Activated naive CD8-positive, alpha-beta T cell treated with anti-CD3 and anti-CD28 coated beads for 36 hours (primary cell): ENCODE measurements around the gene DNAJB6. TPM values are rescaled to one million over a fixed set of nuclear protein-coding genes. Genes with fewer than 3 reads are reported as not detected.

ENCODE experiments used
- DNase-seq: peaks from one replicate; pipeline ENCODE4 v3.0.0; 2021
- H3K27ac Mint-ChIP-seq: one replicate; pipeline ENCODE4 v1.8.0; 2022; ENCODE audit warnings: mild to moderate bottlenecking, moderate library complexity, mixed read lengths
- H3K27me3 Mint-ChIP-seq: one replicate; pipeline ENCODE4 v1.8.0; 2022; ENCODE audit warnings: mild to moderate bottlenecking, mixed read lengths
- H3K36me3 Mint-ChIP-seq: one replicate; pipeline ENCODE4 v1.8.0; 2021; ENCODE audit warnings: mild to moderate bottlenecking, mixed read lengths
- H3K4me1 Mint-ChIP-seq: one replicate; pipeline ENCODE4 v1.8.0; 2021; ENCODE audit warnings: mixed read lengths
- H3K4me3 Mint-ChIP-seq: one replicate; pipeline ENCODE4 v1.8.0; 2022; ENCODE audit warnings: mild to moderate bottlenecking, moderate library complexity, mixed read lengths
- H3K9me3 Mint-ChIP-seq: one replicate; pipeline ENCODE4 v1.8.0; 2022; ENCODE audit warnings: mixed read lengths
- total RNA-seq, 2 experiments: library from RNA; stranded (reverse); gene quantifications; one replicate each; pipeline ENCODE4 v1.2.3, GENCODE V29; 2021

Gene DNAJB6
- total RNA-seq, 2 experiments from 2014 or later = 77.5 to 78.0 TPM

DNA sequence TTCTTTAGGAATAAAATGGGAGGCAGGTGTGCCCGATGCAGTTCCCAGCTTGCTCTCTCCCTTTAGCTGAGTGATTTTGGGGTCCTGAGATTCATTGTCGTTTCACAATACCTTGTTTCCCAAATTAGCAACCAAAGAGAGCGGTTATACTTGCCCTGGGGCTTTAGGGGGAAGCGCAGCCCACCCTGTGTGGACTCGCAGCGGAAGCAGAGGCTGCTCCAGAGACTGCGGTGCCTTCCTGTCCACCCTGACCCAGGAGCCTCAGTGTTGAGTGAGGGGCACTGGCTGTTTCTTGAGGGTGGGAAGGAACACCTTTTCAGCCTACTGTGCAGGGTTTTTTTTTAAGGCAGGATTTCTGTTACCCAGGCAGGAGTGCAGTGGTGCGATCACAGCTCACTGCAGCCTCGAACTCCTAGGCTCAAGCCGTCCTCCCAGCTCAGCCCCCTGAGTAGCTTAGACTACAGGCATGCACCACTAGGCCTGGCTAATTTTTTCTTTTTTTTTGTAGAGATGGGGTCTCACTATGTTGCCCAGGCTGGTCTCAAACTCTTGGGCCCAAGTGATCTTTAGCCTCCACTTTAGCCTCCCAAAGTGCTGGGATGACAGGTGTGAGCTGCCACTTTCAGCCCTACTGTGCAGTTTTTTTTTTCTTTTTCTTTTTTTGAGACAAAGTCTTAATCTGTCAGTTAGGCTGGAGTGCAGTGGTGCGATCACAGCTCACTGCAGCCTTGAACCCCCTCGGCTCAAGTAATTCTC is 67.0 kb downstream of the DNAJB6 start:
- Mint-ChIP-seq H3K36me3 (peaks cover 15% of the 10 kb centered on the region), H3K4me3 (no peak overlapping the region), H3K4me1 (peaks cover 6% of the 10 kb centered on the region), H3K27ac (no peak overlapping the region), H3K9me3 (no peaks in the 10 kb centered on the region), H3K27me3 (no peaks in the 10 kb centered on the region)
- DNase-seq = no peak

DNA sequence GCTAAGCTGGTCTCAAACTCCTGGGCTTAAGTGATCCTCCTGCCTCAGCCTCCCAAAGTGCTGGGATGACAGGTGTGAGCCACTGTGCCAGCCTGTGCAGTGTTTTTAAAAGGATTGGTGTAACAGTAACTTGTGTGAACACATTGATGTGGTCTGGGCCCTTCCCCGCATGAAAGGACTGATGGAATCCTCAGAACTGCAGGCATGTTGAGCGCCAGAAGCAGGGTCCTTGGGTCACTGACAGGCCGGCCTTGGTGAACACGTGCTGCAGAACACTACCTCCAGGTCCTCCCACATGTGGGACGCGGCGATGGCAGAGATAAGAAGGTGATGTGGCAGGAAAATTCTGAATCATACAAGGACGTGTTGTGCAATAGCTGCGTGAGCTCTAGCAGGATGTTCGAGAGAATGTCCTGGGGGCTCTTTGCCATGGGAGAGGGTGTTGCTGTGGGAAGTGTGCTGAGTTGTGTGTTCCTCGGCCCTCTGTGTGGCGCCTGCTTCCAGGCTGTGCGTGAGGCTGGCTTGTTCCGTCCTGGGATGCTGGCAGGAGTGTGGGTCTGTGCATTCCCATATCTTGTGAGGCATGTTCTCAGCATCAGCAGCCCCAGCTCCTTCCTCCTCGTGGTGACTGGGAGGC is 68.2 kb downstream of the DNAJB6 start:
- peak overlapping the region; percentile 56 for H3K27ac Mint-ChIP-seq
- peak; percentile 26 for DNase-seq
- H3K36me3 Mint-ChIP-seq = peaks cover 10% of the 10 kb centered on the region

GRCh38 chr7:157405501-157405900 is 68.7 kb downstream of the DNAJB6 start:
- Mint-ChIP-seq H3K9me3 (no peaks in the 10 kb centered on the region), H3K27ac (no peak overlapping the region), H3K4me3 (no peak overlapping the region), H3K27me3 (no peaks in the 10 kb centered on the region), H3K4me1 (peaks cover 6% of the 10 kb centered on the region), H3K36me3 (peaks cover 7% of the 10 kb centered on the region)
- DNase-seq = no peak

More for the DNA sequence above, 68.2 kb downstream of the DNAJB6 start:
- no peaks in the 10 kb centered on the region for H3K9me3 Mint-ChIP-seq
- H3K27me3 Mint-ChIP-seq = no peaks in the 10 kb centered on the region
- H3K4me1 Mint-ChIP-seq = peaks cover 6% of the 10 kb centered on the region
- no peak overlapping the region for H3K4me3 Mint-ChIP-seq

DNA sequence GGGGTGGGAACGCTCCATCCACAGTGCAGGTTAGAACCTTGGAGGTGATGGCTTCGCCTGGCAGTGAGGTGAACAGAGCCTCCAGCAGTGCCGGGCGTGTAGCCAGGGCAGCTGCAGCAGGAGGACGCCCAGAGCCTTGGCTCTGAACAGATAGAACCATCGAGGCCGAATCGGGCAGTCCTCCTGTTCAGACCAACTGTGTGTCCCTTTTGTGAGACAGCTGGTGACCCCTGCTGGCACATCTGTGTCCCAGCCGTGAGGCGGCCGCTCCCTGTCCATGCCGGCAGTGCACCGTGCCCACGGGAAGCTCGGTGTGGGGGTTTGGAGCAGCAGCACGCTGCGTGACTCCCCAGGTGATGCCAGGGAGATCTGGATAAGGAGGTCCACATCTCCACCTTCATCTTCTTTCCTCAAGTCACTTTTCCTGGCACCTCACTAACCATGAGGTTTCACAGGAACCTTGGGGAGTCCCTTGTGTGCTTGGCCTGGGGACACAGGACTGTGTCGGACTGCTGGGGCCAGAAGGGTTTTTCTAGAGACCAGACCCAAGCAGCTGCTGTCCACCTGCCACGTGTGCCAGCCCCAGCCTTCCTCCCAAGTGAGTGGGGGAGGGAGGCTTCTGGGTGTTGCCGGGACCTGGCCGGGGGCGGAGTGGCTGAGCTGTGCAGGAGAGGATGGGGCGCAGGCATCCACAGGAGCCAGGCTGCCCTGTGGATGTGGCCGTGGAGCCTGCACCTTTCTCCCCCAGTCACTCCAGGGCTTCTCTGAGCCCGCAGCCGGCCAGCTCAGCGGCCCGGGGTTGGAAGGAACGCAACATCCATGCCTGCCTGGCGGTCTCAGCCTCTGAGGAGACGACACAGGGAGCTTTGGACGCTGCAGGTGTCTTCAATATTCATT is 69.4 kb downstream of the DNAJB6 start:
- Mint-ChIP-seq H3K27ac (no peak overlapping the region), H3K9me3 (no peaks in the 10 kb centered on the region), H3K36me3 (peaks cover 5% of the 10 kb centered on the region), H3K4me1 (peaks cover 6% of the 10 kb centered on the region), H3K27me3 (no peaks in the 10 kb centered on the region), H3K4me3 (no peak overlapping the region)
- no peak for DNase-seq

DNA sequence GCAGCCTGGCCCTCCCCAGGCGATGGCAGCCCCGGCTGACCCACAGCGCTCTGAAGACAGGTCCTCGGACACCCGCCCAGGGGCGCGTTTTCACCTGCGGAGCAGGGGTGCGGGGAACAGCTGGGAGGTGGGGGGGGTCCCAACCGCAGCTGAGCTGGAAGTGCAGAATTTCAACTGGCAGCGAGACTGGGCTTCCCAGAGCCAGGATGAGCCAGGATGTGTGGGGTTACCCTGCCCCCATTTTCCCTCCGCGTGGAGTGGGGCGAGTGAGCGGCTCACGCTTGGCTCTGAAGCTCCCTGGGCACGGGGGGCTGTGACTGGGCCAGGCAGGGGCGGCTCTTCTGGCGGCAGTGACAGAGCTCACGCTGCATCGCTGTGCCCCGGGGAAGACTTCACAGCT is 70.2 kb downstream of the DNAJB6 start:
- DNase-seq = no peak
- H3K27me3 Mint-ChIP-seq = no peaks in the 10 kb centered on the region
- no peak overlapping the region for H3K4me3 Mint-ChIP-seq
- peaks cover 5% of the 10 kb centered on the region for H3K36me3 Mint-ChIP-seq
- no peaks in the 10 kb centered on the region for H3K9me3 Mint-ChIP-seq
- H3K4me1 Mint-ChIP-seq = peaks cover 6% of the 10 kb centered on the region
- H3K27ac Mint-ChIP-seq = no peak overlapping the region

GRCh38 chr7:157407512-157408257 is 70.9 kb downstream of the DNAJB6 start:
- no peak overlapping the region for H3K27ac Mint-ChIP-seq
- no peak overlapping the region for H3K4me3 Mint-ChIP-seq
- H3K4me1 Mint-ChIP-seq = peaks cover 6% of the 10 kb centered on the region
- H3K9me3 Mint-ChIP-seq = no peaks in the 10 kb centered on the region
- H3K27me3 Mint-ChIP-seq = no peaks in the 10 kb centered on the region
- no peak for DNase-seq
- peaks cover 5% of the 10 kb centered on the region for H3K36me3 Mint-ChIP-seq

DNA sequence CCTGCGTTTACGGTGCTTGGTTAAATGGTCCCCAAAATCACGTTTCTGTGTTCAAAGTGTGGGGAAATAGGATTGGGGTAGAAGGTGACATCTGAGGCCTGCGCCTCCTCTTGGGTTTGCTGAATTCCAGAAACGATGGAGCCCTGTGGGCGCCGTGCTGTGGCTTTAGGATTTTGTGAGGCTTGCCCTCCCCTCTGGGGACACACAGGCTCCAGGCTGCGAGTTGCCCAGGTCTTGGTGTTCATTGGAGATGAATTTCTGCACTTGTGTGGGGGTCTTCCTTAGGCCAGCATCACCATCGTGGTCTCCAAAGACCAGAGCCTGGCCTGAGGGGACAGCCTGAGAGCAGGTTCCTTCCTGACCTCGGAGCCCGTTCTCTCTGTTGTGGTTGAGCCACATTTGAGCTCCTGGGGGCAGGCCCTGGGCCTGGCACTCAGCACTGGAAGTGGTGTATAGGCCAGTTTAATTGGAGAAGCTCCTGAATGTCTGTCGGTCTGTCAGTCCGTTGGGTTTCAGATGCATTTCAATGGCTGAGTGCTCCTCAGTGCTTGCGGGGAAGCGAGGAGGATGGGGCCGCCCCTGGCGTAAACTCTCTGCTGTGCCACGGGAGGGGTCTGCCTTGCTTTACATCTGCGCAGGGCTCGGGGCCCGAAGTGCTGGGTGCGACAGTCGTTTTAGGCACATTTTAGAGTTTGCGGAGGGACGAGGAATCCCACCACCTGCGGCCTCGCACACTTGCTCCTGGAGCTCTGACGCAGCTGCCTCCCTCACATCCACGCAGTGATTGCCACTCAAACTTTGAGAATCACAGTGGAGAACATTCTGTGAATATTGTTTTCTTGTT is 71.7 kb downstream of the DNAJB6 start:
- Mint-ChIP-seq H3K4me1 (peaks cover 5% of the 10 kb centered on the region), H3K27me3 (no peaks in the 10 kb centered on the region), H3K4me3 (no peak overlapping the region), H3K9me3 (no peaks in the 10 kb centered on the region), H3K27ac (no peak overlapping the region), H3K36me3 (peaks cover 5% of the 10 kb centered on the region)
- no peak for DNase-seq

- Mint-ChIP-seq H3K27ac (no peak overlapping the region), H3K4me1 (peaks cover 5% of the 10 kb centered on the region), H3K9me3 (no peaks in the 10 kb centered on the region), H3K4me3 (no peak overlapping the region), H3K27me3 (no peaks in the 10 kb centered on the region), H3K36me3 (peaks cover 5% of the 10 kb centered on the region)
- no peak for DNase-seq
Measured at GRCh38 chr7:157409149-157409752, 72.4 kb downstream of the DNAJB6 start.

DNA sequence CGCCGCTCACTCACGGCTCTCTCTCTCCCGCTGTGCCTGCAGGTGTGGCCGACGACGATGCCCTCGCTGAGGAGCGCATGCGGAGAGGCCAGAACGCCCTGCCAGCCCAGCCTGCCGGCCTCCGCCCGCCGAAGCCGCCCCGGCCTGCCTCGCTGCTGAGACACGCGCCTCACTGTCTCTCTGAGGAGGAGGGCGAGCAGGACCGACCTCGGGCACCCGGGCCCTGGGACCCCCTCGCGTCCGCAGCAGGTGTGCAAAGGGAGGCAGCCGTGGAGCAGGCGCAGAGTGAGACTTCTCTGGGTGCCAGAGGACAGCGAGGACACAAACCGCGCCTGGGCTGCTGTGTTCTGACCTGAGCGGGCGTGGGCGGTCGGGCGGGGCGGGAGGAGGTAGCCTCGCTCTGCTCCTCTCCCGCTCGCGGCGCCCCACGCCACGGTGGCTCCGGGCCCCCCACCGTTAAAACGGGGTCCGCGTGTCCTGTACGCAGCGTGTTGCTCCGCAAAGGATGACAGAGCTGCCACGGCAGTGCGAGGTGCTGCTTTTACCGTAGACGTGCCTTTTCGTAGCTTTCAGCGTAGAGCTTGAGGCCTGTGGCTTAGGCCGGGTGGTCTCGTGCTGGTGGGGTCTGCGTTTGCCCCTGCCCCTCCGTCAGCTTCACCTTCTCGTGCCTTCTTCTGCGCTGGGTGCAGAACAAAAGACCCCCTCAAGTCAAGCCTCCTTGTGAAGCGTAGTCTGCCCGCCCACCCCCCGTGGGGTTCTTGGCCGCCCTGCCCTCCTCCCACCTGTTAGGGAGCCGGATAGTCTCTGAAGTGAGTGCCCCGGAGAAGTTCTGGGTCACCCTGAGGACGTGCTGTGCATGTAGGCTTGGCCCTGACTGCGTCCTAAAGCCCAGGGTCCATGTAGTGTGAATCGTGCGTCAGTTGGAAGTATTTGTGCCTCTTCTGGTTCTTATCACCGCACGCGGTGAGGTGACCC is 73.2 kb downstream of the DNAJB6 start:
- Mint-ChIP-seq H3K4me3 (no peak overlapping the region), H3K27ac (no peak overlapping the region), H3K36me3 (peaks cover 4% of the 10 kb centered on the region), H3K27me3 (no peaks in the 10 kb centered on the region), H3K9me3 (no peaks in the 10 kb centered on the region), H3K4me1 (peaks cover 1% of the 10 kb centered on the region)
- no peak for DNase-seq

DNA sequence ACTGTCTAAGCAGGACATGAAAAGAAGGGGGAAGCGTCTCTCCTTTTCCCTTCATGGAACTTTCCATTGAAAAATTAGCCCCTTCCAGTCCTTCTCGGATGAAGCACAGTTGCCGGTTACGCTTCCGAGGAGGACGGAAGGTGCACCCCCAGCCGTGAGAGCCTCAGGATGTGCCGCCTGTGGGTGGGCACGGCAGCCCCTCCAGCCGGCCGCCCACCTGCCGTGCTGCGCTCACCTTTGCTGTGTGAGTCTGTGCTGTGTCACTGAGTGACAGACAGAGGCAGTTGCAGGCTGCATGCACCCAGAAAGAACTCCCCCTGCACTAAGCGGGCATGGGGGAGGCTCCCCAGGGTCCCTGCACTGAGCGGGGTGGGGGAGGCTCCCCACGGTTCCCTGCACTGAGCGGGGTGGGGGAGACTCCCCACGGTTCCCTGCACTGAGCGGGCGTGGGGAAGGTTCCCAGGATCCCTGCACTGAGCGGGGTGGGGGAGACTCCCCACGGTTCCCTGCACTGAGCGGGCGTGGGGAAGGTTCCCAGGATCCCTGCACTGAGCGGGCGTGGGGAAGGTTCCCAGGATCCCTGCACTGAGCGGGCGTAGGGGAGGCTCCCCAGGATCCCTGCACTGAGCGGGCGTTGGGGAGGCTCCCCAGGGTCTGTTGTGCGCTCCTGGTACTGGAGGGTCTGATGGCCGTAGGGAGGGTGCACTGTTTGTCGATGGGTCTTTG is 74.2 kb downstream of the DNAJB6 start:
- H3K27ac Mint-ChIP-seq = no peak overlapping the region
- no peak overlapping the region for H3K4me3 Mint-ChIP-seq
- DNase-seq = no peak
- no peaks in the 10 kb centered on the region for H3K9me3 Mint-ChIP-seq
- H3K27me3 Mint-ChIP-seq = no peaks in the 10 kb centered on the region
- H3K36me3 Mint-ChIP-seq = peaks cover 4% of the 10 kb centered on the region
- H3K4me1 Mint-ChIP-seq = no peaks in the 10 kb centered on the region

DNA sequence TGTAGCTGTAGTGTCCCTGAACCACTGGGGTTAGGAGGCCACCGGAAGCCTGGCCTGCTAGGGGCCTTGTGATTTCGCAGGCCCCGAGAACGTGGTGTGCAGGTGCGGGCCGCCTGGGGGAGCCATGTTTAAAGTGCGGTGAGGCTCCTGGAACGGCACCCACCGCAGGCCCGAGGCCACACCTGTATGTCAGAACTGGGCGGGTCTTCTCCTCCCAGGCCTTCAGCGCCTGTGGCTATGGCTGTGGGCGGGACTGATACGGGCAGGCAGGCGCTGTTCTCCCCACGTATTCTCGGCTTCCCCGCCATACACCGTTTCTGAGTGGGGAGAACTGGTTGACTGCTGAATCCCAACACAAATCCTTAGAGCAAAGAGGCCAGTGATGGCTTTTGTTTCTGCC is 74.8 kb downstream of the DNAJB6 start:
- Mint-ChIP-seq H3K27me3 (no peaks in the 10 kb centered on the region), H3K4me1 (no peaks in the 10 kb centered on the region), H3K4me3 (no peak overlapping the region), H3K27ac (no peak overlapping the region), H3K36me3 (peaks cover 4% of the 10 kb centered on the region), H3K9me3 (no peaks in the 10 kb centered on the region)
- DNase-seq = no peak

DNA sequence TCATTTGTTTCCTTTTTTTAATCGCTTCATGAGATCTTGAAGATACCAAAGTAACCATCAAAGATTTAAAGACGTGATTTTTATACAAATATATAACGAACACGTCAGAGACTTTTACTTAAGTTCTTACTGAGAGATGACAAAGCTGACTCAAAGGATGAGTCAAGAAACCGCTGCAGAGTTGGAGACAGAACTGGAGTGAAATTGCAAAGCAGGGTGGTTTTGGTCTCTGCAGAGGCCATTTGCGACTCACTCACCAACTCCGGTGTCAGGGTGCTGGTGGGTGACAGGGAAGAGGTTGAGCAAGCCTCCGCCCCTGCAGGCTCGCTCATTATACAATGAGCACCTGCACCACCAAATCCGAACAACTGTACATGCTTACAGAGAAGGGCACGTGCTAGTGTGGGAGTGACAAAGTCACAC is 75.2 kb downstream of the DNAJB6 start:
- H3K4me3 Mint-ChIP-seq = no peak overlapping the region
- H3K27me3 Mint-ChIP-seq = no peaks in the 10 kb centered on the region
- H3K27ac Mint-ChIP-seq = no peak overlapping the region
- no peaks in the 10 kb centered on the region for H3K9me3 Mint-ChIP-seq
- H3K4me1 Mint-ChIP-seq = no peaks in the 10 kb centered on the region
- H3K36me3 Mint-ChIP-seq = peaks cover 7% of the 10 kb centered on the region
- DNase-seq = no peak
